Upper lobe of left lung (tissue), 4 donors: ENCODE results near the gene ZNF813.

Experiments used
- POLR2AphosphoS5 ChIP-seq, 2 donors: sonication (generic); formaldehyde crosslinking; IDR thresholded peaks; one replicate each; pipeline ENCODE4 v1.5.1; 2017; ENCODE audit warnings: antibody characterized with exemption in 2 of 2
- TF ChIP-seq, protein P1 (sequence below), 6 experiments: fragments of 450-650 bp in 4 of 6; fragments of 200-600 bp in 2 of 6; sonication (generic) in 2 of 6; IDR thresholded peaks; one replicate each; pipeline ENCODE4 v1.5.1; 2016 to 2019; ENCODE audit warnings: antibody characterized with exemption in 6 of 6

DNA sequence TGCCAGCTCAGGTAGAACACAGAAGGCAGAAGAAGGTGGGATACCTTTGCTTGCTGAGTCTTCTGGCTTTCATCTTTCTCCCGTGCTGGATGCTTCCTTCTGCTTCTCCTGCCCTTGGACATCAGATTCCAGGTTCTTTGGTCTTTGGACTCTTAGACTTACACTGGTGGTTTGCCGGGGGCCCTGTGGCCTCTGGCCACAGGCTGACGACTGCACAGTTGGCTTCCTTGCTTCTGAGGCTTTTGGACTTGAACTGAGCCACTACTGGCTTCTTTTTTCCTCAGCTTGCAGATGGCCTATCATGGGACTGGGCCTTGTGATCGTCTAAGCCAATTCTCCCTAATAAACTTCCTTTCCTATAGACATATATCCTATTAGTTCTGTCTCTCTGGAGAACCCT lies 50.6 kb downstream of the ZNF813 start:
- TF ChIP-seq, protein P1, sequence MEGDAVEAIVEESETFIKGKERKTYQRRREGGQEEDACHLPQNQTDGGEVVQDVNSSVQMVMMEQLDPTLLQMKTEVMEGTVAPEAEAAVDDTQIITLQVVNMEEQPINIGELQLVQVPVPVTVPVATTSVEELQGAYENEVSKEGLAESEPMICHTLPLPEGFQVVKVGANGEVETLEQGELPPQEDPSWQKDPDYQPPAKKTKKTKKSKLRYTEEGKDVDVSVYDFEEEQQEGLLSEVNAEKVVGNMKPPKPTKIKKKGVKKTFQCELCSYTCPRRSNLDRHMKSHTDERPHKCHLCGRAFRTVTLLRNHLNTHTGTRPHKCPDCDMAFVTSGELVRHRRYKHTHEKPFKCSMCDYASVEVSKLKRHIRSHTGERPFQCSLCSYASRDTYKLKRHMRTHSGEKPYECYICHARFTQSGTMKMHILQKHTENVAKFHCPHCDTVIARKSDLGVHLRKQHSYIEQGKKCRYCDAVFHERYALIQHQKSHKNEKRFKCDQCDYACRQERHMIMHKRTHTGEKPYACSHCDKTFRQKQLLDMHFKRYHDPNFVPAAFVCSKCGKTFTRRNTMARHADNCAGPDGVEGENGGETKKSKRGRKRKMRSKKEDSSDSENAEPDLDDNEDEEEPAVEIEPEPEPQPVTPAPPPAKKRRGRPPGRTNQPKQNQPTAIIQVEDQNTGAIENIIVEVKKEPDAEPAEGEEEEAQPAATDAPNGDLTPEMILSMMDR (IDR thresholded peaks at IDR 0.05), result no peak
- no peak for TF ChIP-seq POLR2AphosphoS5 (IDR thresholded peaks at IDR 0.05)
